PC-3 (cell line): ENCODE measurements around the gene PCDH15. TPM values are rescaled to one million over a fixed set of nuclear protein-coding genes. Genes with fewer than 3 reads are reported as not detected.

ENCODE experiments used
- ATAC-seq: fragments of 200-7000 bp; cut with Tn5 transposase; 2 replicates; pipeline ENCODE4 v1.9.1; 2020; ENCODE audit warnings: mild to moderate bottlenecking, moderate library complexity
- BruUV-seq: library from RNA; stranded (reverse); fragments of 400-500 nt; replicated peaks from 2 replicates; lab custom pipeline; 2021; lab: Mats Ljungman, UMichigan
- CTCF ChIA-PET: fragments of 300-600 bp; sonication (Branson Sonifier 250); formaldehyde crosslinking; loops from one replicate; lab custom pipeline; 2022; ENCODE audit warnings: antibody characterized with exemption; lab: Charles Lee
- POLR2A ChIA-PET: fragments of 300-600 bp; sonication (Branson Sonifier 250); formaldehyde crosslinking; loops from one replicate; lab custom pipeline; 2022; ENCODE audit warnings: antibody characterized with exemption; ENCODE audit not compliant: unreplicated experiment; lab: Charles Lee
- DNase-seq: peaks from one replicate; pipeline ENCODE4 v3.0.0-alpha.2; 2015
- H2AFZ ChIP-seq: fragments of 300-600 bp; sonication (generic); 2 replicates; pipeline ENCODE4 v1.6.0; 2016; ENCODE audit warnings: antibody characterized with exemption, low read length
- H3F3A ChIP-seq: fragments of 300-600 bp; sonication (generic); one replicate; pipeline ENCODE4 v1.6.0; 2017; ENCODE audit warnings: antibody characterized with exemption, low read length, control low read depth, mild to moderate bottlenecking; ENCODE audit not compliant: unreplicated experiment
- H3K27ac ChIP-seq: fragments of 300-600 bp; sonication (generic); 2 replicates; pipeline ENCODE4 v1.5.1; 2016; ENCODE audit warnings: mild to moderate bottlenecking, low read length
- H3K27me3 ChIP-seq: fragments of 300-600 bp; sonication (generic); 2 replicates; pipeline ENCODE4 v1.6.1; 2016; ENCODE audit warnings: low read length, mixed read lengths
- H3K36me3 ChIP-seq: fragments of 300-600 bp; sonication (generic); 2 replicates; pipeline ENCODE4 v1.6.1; 2016; ENCODE audit warnings: low read depth, mixed run types, low read length, mixed read lengths
- H3K4me1 ChIP-seq: fragments of 300-600 bp; sonication (generic); 2 replicates; pipeline ENCODE4 v1.5.1; 2016; ENCODE audit warnings: low read length; ENCODE audit not compliant: insufficient read depth
- H3K4me2 ChIP-seq: fragments of 300-600 bp; sonication (generic); 2 replicates; pipeline ENCODE4 v1.6.0; 2016; ENCODE audit warnings: low read length
- H3K4me3 ChIP-seq: fragments of 300-600 bp; sonication (generic); 2 replicates; pipeline ENCODE4 v1.5.1; 2016; ENCODE audit warnings: mild to moderate bottlenecking, low read length, mixed read lengths
- H3K79me2 ChIP-seq: fragments of 300-600 bp; sonication (generic); 2 replicates; pipeline ENCODE4 v1.6.1; 2017; ENCODE audit warnings: low read length, mixed read lengths
- H3K9ac ChIP-seq: fragments of 300-600 bp; sonication (generic); 2 replicates; pipeline ENCODE4 v1.6.0; 2016; ENCODE audit warnings: mild to moderate bottlenecking, low read length
- H3K9me2 ChIP-seq: fragments of 300-600 bp; sonication (generic); replicated peaks from 2 replicates; pipeline ENCODE4 v1.6.1; 2016; ENCODE audit warnings: mixed run types, low read length, mixed read lengths
- H3K9me3 ChIP-seq: fragments of 300-600 bp; sonication (generic); 2 replicates; pipeline ENCODE4 v1.6.1; 2016; ENCODE audit warnings: low read length, mixed read lengths
- H4K20me1 ChIP-seq: fragments of 300-600 bp; sonication (generic); 2 replicates; pipeline ENCODE4 v1.6.1; 2016; ENCODE audit warnings: low read length, mixed read lengths
- EZH2 ChIP-seq: fragments of 300-600 bp; sonication (generic); IDR thresholded peaks from one replicate; pipeline ENCODE4 v1.6.1; 2017; ENCODE audit warnings: antibody characterized with exemption, mild to moderate bottlenecking, low read length; ENCODE audit not compliant: unreplicated experiment
- EZH2phosphoT487 ChIP-seq: fragments of 300-600 bp; sonication (generic); IDR thresholded peaks from 2 replicates; pipeline ENCODE4 v1.6.1; 2018; ENCODE audit warnings: mild to moderate bottlenecking, antibody characterized with exemption, low read length, borderline replicate concordance
- intact Hi-C: fragments of 100-400 bp; cut with micrococcal nuclease; formaldehyde crosslinking; loops from 2 replicates; pipeline ENCODE4 v1.9.0; 2023
- total RNA-seq: library from RNA; depleted of rRNA; stranded (reverse); fragments of >200 nt; gene quantifications from 2 replicates; pipeline ENCODE4 v1.2.3, GENCODE V29; 2014
- TF ChIP-seq, protein P1 (sequence below): fragments of 300-600 bp; sonication (generic); conservative IDR thresholded peaks from 2 replicates; pipeline ENCODE4 v1.5.1; 2017; ENCODE audit warnings: antibody characterized with exemption, low read depth, mild to moderate bottlenecking, low read length

The PCDH15 gene
- total RNA-seq, 1 experiment from 2014 or later, result not detected

DNA sequence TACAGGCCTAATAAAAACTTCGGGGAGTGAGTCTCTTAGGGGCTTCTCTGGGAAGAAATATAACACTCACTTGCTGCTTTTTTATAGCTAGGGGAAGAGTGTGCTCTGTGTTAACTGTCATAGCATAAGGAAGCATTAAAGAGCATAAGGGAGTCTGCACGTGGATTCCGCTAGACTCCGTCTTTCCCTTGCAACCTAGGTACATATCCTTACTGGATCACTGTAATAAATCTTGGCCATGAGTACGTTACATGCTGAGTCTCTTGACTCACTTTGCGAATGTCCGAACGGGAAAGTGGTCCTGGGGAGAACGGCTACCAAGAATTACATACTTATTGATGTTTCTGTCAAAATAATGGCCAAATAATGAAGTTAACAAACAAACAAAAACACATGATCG, 1029.3 kb downstream of the PCDH15 start:
- H3K79me2 ChIP-seq, result no peaks in the 10 kb centered on the region
- no peak overlapping the region for H3K4me2 ChIP-seq
- ChIA-PET CTCF (no interaction called here), POLR2A (no interaction called here)
- no peak for TF ChIP-seq EZH2phosphoT487
- TF ChIP-seq, protein P1, sequence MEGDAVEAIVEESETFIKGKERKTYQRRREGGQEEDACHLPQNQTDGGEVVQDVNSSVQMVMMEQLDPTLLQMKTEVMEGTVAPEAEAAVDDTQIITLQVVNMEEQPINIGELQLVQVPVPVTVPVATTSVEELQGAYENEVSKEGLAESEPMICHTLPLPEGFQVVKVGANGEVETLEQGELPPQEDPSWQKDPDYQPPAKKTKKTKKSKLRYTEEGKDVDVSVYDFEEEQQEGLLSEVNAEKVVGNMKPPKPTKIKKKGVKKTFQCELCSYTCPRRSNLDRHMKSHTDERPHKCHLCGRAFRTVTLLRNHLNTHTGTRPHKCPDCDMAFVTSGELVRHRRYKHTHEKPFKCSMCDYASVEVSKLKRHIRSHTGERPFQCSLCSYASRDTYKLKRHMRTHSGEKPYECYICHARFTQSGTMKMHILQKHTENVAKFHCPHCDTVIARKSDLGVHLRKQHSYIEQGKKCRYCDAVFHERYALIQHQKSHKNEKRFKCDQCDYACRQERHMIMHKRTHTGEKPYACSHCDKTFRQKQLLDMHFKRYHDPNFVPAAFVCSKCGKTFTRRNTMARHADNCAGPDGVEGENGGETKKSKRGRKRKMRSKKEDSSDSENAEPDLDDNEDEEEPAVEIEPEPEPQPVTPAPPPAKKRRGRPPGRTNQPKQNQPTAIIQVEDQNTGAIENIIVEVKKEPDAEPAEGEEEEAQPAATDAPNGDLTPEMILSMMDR, result no peak
- no peaks in the 10 kb centered on the region for H4K20me1 ChIP-seq
- no peak overlapping the region for H2AFZ ChIP-seq
- intact Hi-C loops, result no loop called here
- no peaks in the 10 kb centered on the region for H3K9me2 ChIP-seq
- no peaks in the 10 kb centered on the region for H3K9me3 ChIP-seq
- no peaks in the 10 kb centered on the region for H3K27me3 ChIP-seq
- H3K4me3 ChIP-seq, result no peak overlapping the region
- no peak overlapping the region for H3K9ac ChIP-seq
- H3F3A ChIP-seq, result no peaks in the 10 kb centered on the region
- no peak overlapping the region for H3K27ac ChIP-seq
- no peaks in the 10 kb centered on the region for H3K36me3 ChIP-seq
- BruUV-seq, result no TSS peak
- ATAC-seq, result no peak
- no peaks in the 10 kb centered on the region for H3K4me1 ChIP-seq
- no peak for DNase-seq

DNA sequence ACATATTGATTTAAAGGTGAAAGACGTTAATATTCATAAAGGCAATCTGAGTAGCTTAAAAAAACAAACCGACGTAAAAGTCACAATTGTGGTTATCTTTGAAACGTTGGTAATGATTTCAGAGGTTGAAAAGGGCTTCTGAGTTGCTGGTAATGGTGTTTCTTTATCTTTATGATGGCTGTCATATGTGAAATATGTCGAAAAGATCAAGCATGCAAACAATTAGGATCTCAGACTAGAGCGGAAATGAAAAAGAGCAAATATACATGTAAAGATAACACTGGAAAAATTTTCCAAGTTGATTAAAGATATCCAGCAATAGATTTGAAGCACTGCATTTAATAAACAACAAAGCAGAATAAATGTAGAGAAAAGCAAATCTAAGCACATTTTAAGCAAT, 1030.1 kb downstream of the PCDH15 start:
- ChIA-PET POLR2A (no interaction called here), CTCF (no interaction called here)
- no peaks in the 10 kb centered on the region for H3K36me3 ChIP-seq
- ATAC-seq (no peak), DNase-seq (no peak)
- no peaks in the 10 kb centered on the region for H3K79me2 ChIP-seq
- BruUV-seq, result no TSS peak
- no peaks in the 10 kb centered on the region for H3F3A ChIP-seq
- no peak overlapping the region for H2AFZ ChIP-seq
- H3K27ac ChIP-seq, result no peak overlapping the region
- H4K20me1 ChIP-seq, result no peaks in the 10 kb centered on the region
- H3K4me3 ChIP-seq, result no peak overlapping the region
- H3K4me2 ChIP-seq, result no peak overlapping the region
- H3K4me1 ChIP-seq, result no peaks in the 10 kb centered on the region
- no peak for TF ChIP-seq EZH2
- TF ChIP-seq EZH2phosphoT487, result no peak
- H3K9ac ChIP-seq, result no peak overlapping the region
- intact Hi-C loops, result no loop called here
- no peaks in the 10 kb centered on the region for H3K27me3 ChIP-seq
- H3K9me2 ChIP-seq, result no peaks in the 10 kb centered on the region
- H3K9me3 ChIP-seq, result no peaks in the 10 kb centered on the region

DNA sequence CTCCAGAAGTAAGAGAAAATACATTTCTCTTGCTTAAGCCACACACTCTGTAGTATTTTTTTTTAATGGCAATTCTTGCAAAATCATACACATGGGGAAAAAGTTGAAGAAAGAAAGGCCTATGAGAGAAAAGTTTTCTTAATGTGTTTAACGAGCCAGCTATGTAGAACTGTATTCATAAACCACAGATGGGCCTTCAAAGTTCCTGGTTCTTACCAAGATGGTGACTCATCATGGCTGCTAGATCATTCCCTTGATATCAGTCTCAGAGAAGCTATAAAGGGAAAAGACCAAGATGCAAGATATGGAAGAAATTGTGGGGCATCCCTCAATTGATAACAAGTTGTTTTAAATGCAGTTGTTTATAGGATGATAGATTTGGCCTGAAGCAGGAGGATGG, 1035.7 kb downstream of the PCDH15 start:
- Histone ChIP-seq H3K27me3 (no peaks in the 10 kb centered on the region), H3K9me2 (no peaks in the 10 kb centered on the region), H3K79me2 (no peaks in the 10 kb centered on the region), H2AFZ (no peak overlapping the region), H4K20me1 (no peaks in the 10 kb centered on the region), H3K9me3 (no peaks in the 10 kb centered on the region), H3K4me3 (no peak overlapping the region), H3K27ac (no peak overlapping the region), H3F3A (no peaks in the 10 kb centered on the region), H3K4me1 (no peaks in the 10 kb centered on the region), H3K4me2 (no peak overlapping the region), H3K36me3 (no peaks in the 10 kb centered on the region), H3K9ac (no peak overlapping the region)
- TF ChIP-seq EZH2 (no peak), EZH2phosphoT487 (no peak)
- TF ChIP-seq, protein P1, result no peak
- peak; percentile 71 for DNase-seq
- ChIA-PET POLR2A (no interaction called here), CTCF (interaction anchor here (0.6 kb wide), 1 partner anchor 10 kb away, joined by 16 read pairs; no protein-coding TSS in a partner anchor)
- peak; percentile 90 for ATAC-seq
- BruUV-seq, result no TSS peak
- intact Hi-C loops, result no loop called here
